ENCODE measurements around the gene MMP28. TPM values are rescaled to one million over a fixed set of nuclear protein-coding genes. Genes with fewer than 3 reads are reported as not detected.

Gene MMP28
- total RNA-seq, 4 donors from 2014 or later = 21.6 to 46.1 (median 42.7) TPM

GRCh38 chr17:35726953-35727460 is 68.4 kb downstream of the MMP28 start:
- TF ChIP-seq, protein P1, sequence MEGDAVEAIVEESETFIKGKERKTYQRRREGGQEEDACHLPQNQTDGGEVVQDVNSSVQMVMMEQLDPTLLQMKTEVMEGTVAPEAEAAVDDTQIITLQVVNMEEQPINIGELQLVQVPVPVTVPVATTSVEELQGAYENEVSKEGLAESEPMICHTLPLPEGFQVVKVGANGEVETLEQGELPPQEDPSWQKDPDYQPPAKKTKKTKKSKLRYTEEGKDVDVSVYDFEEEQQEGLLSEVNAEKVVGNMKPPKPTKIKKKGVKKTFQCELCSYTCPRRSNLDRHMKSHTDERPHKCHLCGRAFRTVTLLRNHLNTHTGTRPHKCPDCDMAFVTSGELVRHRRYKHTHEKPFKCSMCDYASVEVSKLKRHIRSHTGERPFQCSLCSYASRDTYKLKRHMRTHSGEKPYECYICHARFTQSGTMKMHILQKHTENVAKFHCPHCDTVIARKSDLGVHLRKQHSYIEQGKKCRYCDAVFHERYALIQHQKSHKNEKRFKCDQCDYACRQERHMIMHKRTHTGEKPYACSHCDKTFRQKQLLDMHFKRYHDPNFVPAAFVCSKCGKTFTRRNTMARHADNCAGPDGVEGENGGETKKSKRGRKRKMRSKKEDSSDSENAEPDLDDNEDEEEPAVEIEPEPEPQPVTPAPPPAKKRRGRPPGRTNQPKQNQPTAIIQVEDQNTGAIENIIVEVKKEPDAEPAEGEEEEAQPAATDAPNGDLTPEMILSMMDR (IDR thresholded peaks at IDR 0.05; ENCODE audit: low read depth) = no peak

- TF ChIP-seq, protein P1 (IDR thresholded peaks at IDR 0.05; ENCODE audit: low read depth) = no peak
Measured at GRCh38 chr17:35726127-35726952, 69.1 kb downstream of the MMP28 start.

DNA sequence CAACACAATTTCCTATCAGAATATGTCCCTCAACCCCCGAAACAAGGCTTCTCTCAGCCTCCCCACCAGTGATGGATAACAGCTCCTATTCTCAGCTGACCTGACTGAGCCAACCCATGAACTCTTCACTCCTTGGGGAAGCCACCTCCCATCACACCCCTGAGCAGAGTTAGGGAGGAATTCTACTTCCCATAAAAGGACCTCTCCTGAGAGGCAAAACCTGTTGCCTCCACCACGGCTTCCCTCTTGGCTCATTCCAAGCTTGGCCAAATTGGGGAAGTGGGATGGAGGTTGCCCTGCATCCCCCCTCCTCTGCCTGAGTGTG is 69.7 kb downstream of the MMP28 start:
- TF ChIP-seq, protein P1 (IDR thresholded peaks at IDR 0.05; ENCODE audit: low read depth) = no peak

DNA sequence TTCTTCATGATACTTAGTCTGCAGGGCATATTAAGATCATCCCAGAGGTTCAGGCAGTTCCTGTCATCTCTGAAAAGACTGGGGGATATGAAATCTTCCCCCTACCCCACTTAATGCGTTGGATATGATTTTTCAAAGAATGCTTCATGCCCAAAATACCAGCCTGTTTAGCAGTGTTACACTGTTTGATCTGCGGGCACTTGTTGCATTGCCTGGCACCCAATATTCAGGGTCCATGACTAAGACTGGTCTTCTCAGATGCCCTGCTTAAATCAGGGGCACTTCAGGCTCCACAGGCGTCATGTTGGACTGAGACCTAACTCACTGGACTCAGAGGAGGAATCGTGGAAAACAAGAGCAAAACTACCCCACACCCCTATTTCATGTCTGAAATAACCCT is 70.4 kb downstream of the MMP28 start:
- TF ChIP-seq, protein P1 (IDR thresholded peaks at IDR 0.05; ENCODE audit: low read depth) = no peak

- TF ChIP-seq, protein P1 (IDR thresholded peaks at IDR 0.05; ENCODE audit: low read depth) = no peak
Measured at GRCh38 chr17:35723735-35724134, 71.7 kb downstream of the MMP28 start.

DNA sequence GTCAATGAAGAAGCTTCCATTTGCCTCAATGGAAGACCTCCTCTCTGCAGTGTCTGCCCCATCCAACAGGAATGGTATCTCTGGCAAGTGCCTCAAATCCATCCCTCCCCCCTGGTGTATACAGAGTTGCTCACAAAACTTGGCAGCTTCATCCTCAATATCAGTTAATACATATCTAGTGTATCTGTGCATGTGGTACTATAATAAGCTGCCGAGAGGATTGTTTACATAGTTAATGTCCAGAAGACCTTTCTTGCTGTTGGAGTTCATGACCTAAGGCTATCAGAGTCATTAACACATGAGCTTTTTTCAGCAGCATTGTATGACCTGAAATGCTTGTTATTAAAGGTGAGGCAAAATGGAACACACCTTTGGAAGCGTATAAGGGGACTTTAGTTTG is 78.0 kb downstream of the MMP28 start:
- TF ChIP-seq, protein P1 (IDR thresholded peaks at IDR 0.05; ENCODE audit: low read depth) = no peak

GRCh38 chr17:35716897-35717465 is 78.5 kb downstream of the MMP28 start:
- TF ChIP-seq, protein P1 (IDR thresholded peaks at IDR 0.05; ENCODE audit: low read depth) = no peak

Data from subcutaneous adipose tissue (tissue), 4 donors.